ENCODE measurements around the gene USE1.
"Not testable (repeated sequence)": the region's sequence is repeated elsewhere in the genome, so short reads cannot be mapped to it uniquely, and the experiment has no call there.

USE1 gene

GRCh38 chr19:17185590-17185989 is 29.6 kb upstream of the USE1 start:
- no peaks in the 10 kb centered on the region for H3K27me3 ChIP-seq (replicated peaks; ENCODE audit: control insufficient read depth, insufficient read depth, low read length)
- no peak for DNase-seq (ENCODE audit: extremely low read depth, insufficient read length)
- H3K4me3 ChIP-seq (replicated peaks; ENCODE audit: low read depth, low read length): no peak overlapping the region
- TF ChIP-seq, protein P1, sequence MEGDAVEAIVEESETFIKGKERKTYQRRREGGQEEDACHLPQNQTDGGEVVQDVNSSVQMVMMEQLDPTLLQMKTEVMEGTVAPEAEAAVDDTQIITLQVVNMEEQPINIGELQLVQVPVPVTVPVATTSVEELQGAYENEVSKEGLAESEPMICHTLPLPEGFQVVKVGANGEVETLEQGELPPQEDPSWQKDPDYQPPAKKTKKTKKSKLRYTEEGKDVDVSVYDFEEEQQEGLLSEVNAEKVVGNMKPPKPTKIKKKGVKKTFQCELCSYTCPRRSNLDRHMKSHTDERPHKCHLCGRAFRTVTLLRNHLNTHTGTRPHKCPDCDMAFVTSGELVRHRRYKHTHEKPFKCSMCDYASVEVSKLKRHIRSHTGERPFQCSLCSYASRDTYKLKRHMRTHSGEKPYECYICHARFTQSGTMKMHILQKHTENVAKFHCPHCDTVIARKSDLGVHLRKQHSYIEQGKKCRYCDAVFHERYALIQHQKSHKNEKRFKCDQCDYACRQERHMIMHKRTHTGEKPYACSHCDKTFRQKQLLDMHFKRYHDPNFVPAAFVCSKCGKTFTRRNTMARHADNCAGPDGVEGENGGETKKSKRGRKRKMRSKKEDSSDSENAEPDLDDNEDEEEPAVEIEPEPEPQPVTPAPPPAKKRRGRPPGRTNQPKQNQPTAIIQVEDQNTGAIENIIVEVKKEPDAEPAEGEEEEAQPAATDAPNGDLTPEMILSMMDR (IDR thresholded peaks at IDR 0.05; ENCODE audit: insufficient read depth, low read length, poor library complexity, severe bottlenecking): no peak
- H3K36me3 ChIP-seq (ENCODE audit: control insufficient read depth, insufficient read depth, low read length): peaks cover 41% of the 10 kb centered on the region

GRCh38 chr19:17191736-17192135 is 23.4 kb upstream of the USE1 start:
- H3K36me3 ChIP-seq (ENCODE audit: control insufficient read depth, insufficient read depth, low read length): peaks cover 52% of the 10 kb centered on the region
- H3K27me3 ChIP-seq (replicated peaks; ENCODE audit: control insufficient read depth, insufficient read depth, low read length); H3K4me3 ChIP-seq (replicated peaks; ENCODE audit: low read depth, low read length); DNase-seq (ENCODE audit: extremely low read depth, insufficient read length): not testable (repeated sequence)

DNA sequence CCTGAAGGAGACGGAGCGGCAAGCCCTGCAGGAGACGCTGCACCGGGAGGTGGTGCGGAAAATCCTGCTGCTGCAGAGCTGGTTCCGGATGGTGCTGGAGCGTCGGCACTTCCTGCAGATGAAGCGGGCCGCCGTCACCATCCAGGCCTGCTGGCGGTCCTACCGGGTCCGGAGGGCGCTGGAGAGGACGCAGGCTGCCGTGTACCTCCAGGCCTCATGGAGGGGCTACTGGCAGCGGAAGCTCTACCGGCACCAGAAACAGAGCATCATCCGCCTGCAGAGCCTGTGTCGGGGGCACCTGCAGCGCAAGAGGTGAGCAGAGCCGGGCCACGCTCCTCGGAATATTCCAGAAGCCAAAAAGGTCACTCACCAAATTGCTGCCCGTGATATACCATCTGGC is 22.4 kb upstream of the USE1 start:
- Histone ChIP-seq H3K36me3 (ENCODE audit: control insufficient read depth, insufficient read depth, low read length) (peaks cover 51% of the 10 kb centered on the region), H3K27me3 (replicated peaks; ENCODE audit: control insufficient read depth, insufficient read depth, low read length) (no peaks in the 10 kb centered on the region), H3K4me3 (replicated peaks; ENCODE audit: low read depth, low read length) (no peak overlapping the region)
- no peak for DNase-seq (ENCODE audit: extremely low read depth, insufficient read length)
- TF ChIP-seq, protein P1 (IDR thresholded peaks at IDR 0.05; ENCODE audit: insufficient read depth, low read length, poor library complexity, severe bottlenecking): no peak

- TF ChIP-seq, protein P1 (IDR thresholded peaks at IDR 0.05; ENCODE audit: insufficient read depth, low read length, poor library complexity, severe bottlenecking): no peak
- H3K36me3 ChIP-seq (ENCODE audit: control insufficient read depth, insufficient read depth, low read length): peaks cover 53% of the 10 kb centered on the region
Observed at GRCh38 chr19:17194608-17195007, 20.5 kb upstream of the USE1 start.

GRCh38 chr19:17195106-17195505 is 20.1 kb upstream of the USE1 start:
- Histone ChIP-seq H3K27me3 (replicated peaks; ENCODE audit: control insufficient read depth, insufficient read depth, low read length) (no peaks in the 10 kb centered on the region), H3K36me3 (ENCODE audit: control insufficient read depth, insufficient read depth, low read length) (peaks cover 55% of the 10 kb centered on the region), H3K4me3 (replicated peaks; ENCODE audit: low read depth, low read length) (no peak overlapping the region)
- DNase-seq (ENCODE audit: extremely low read depth, insufficient read length): no peak
- TF ChIP-seq, protein P1 (IDR thresholded peaks at IDR 0.05; ENCODE audit: insufficient read depth, low read length, poor library complexity, severe bottlenecking): no peak

More at GRCh38 chr19:17194608-17195007, 20.5 kb upstream of the USE1 start:
- Histone ChIP-seq H3K27me3 (replicated peaks; ENCODE audit: control insufficient read depth, insufficient read depth, low read length) (no peaks in the 10 kb centered on the region), H3K4me3 (replicated peaks; ENCODE audit: low read depth, low read length) (no peak overlapping the region)
- DNase-seq (ENCODE audit: extremely low read depth, insufficient read length): no peak

GRCh38 chr19:17196610-17197009 is 18.5 kb upstream of the USE1 start:
- Histone ChIP-seq H3K36me3 (ENCODE audit: control insufficient read depth, insufficient read depth, low read length) (peaks cover 60% of the 10 kb centered on the region), H3K27me3 (replicated peaks; ENCODE audit: control insufficient read depth, insufficient read depth, low read length) (no peaks in the 10 kb centered on the region), H3K4me3 (replicated peaks; ENCODE audit: low read depth, low read length) (no peak overlapping the region)
- TF ChIP-seq, protein P1 (IDR thresholded peaks at IDR 0.05; ENCODE audit: insufficient read depth, low read length, poor library complexity, severe bottlenecking): no peak
- DNase-seq (ENCODE audit: extremely low read depth, insufficient read length): no peak

All from GM06990 (cell line).